Neural progenitor cell (in vitro differentiated cells): ENCODE measurements around the gene OSBPL1A.

Experiments
- CTCF ChIP-seq: fragments of 200-600 bp; sonication (generic); IDR thresholded peaks from 2 replicates; pipeline ENCODE4 v1.5.1; 2017; ENCODE audit warnings: antibody characterized with exemption, mild to moderate bottlenecking
- EZH2 ChIP-seq: fragments of 200-600 bp; sonication (generic); IDR thresholded peaks from 2 replicates; pipeline ENCODE4 v1.6.1; 2017; ENCODE audit warnings: antibody characterized with exemption, mild to moderate bottlenecking, moderate library complexity

GRCh38 chr18:24443870-24444269 lies 46.2 kb upstream of the OSBPL1A start:
- TF ChIP-seq CTCF: no peak
- TF ChIP-seq EZH2: no peak
